Lower leg skin (tissue), 4 donors: ENCODE data around the gene LEMD2. TPM values are rescaled to one million over a fixed set of nuclear protein-coding genes. Genes with fewer than 3 reads are reported as not detected.
"Not testable (repeated sequence)": the region's sequence is repeated elsewhere in the genome, so short reads cannot be mapped to it uniquely, and the experiment has no call there.

ENCODE experiments used
- DNase-seq, 2 donors: peaks; one replicate each; pipeline ENCODE4 v3.0.0-alpha.2; 2019; ENCODE audit warnings: low spot score in 2 of 2
- H3K4me3 ChIP-seq: fragments of 200-600 bp; sonication (generic); 2 replicates; pipeline ENCODE4 v1.5.1; 2017; ENCODE audit warnings: mild to moderate bottlenecking, low read depth; ENCODE audit not compliant: poor library complexity, severe bottlenecking
- CTCF ChIP-seq, 3 donors: fragments of 450-650 bp; IDR thresholded peaks; one replicate each; pipeline ENCODE4 v1.5.1; 2016; ENCODE audit warnings: antibody characterized with exemption in 3 of 3, mild to moderate bottlenecking in 3 of 3, moderate library complexity in 2 of 3
- POLR2A ChIP-seq, 2 donors: fragments of 450-650 bp; IDR thresholded peaks; one replicate each; pipeline ENCODE4 v1.6.1; 2016 to 2017; ENCODE audit warnings: antibody characterized with exemption in 2 of 2, mild to moderate bottlenecking in 1 of 2, moderate library complexity in 1 of 2
- WGBS, 2 donors: methylation state at CpG; one replicate each; pipeline ENCODE4 v1.1.5; 2018; 5-methylcytosine and 5-hydroxymethylcytosine counted together
- intact Hi-C: fragments of 100-400 bp; cut with DNase I; formaldehyde crosslinking; loops from one replicate; pipeline ENCODE4 v1.15.0; 2023; ENCODE audit warnings: low total_unique reads
- total RNA-seq, 4 donors: library from RNA; depleted of rRNA; stranded (reverse); fragments of >200 nt; gene quantifications; one replicate each; pipeline ENCODE4 v1.1.0, GENCODE V29; 2016

LEMD2 gene
- 10 to 100 TPM; 57.5 to 93.6 (median 68.1) TPM for total RNA-seq

DNA sequence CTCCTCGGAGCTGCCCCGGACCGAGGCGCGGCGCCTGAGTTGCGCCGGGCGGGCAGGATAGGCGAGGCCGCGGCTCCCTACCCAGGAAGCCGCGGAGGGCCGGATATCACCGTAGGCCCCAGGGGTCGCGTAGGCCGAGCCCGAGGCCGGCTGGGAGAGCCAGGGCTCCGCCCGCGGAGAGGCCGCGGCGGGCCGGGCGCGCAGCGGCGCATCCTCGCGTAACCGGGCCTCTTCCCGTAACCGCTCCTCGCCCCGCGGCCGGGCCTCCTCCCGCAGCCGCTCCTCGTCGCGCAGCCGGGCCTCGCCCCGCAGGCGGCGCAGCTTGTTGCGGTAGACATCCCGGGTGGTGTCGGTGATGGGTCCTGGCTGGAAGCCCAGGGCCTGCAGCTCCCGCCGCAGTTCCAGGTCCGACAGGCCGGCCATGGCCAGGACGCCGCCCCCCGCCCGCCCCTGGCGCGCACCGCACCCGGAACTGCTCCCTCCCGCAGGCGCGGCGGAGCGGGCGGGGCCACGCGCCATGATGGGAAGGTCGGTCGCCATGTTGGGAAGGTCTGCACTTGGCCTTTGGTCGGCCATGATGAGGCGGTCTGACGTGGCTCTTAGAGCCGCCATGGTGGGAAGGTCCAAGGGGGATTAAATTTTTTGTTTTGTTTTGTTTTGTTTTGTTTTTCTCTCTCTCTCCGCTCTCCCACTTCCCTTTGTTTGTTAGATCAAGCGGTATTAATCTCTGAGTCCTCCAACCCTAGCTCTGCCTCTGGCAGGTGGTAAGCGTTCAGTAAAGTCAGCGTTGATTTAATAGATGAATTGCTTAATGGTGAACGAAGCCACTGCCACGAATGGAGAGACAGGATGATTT lies at the start of gene LEMD2:
Gene LEMD2 (minus strand): TSS at position 437 of the 856 bp plus-strand sequence. CDS start 14 bp downstream, at position 423.
- intact Hi-C loops = no loop called here
- TF ChIP-seq POLR2A (IDR thresholded peaks at IDR 0.05) = peak in 1 of 2 donors; percentile 81
- no peak for TF ChIP-seq CTCF (IDR thresholded peaks at IDR 0.05)

DNA sequence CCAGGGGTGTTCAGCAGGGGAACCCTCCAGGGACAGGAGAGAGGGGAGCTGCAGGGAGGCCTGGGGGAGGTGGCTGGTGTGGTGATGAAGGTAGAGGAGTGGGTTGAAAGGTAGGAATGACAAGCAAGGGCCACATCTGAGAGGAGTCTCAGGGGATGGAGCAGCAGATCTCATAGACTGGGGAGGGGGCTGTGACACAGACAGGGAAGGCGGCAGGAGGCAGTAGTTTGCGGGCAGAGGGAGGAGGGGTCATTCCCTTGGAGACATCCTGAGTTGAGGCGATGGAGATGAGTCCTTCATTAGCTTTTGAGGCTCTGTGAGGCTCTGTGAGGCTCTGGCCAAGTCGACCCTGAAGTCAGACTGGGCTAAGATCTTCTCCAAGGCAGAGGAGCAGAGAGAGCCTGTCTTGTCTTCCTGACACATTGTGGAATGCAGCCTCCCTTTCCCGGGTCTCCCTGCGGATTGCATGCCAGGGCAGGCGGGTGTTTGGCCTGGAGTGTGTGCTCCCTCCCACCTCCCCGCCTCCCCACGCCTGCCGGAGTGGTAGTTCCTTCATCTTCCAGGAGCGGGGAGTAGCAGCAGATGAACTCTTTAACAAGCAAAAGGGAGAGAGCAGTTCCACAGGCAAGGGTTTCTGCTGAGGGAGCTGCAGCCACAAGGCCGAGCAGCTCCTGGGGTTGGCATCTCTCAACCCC lies 49.2 kb upstream of the LEMD2 start:
- no peak overlapping the region for H3K4me3 ChIP-seq
- WGBS, 2 donors = 32 to 37% methylated on average over 12 of the region's 12 CpGs
- TF ChIP-seq POLR2A (IDR thresholded peaks at IDR 0.05) (no peak), CTCF (IDR thresholded peaks at IDR 0.05) (no peak)
- intact Hi-C loops = no loop called here
- DNase-seq = no peak

More for the DNA sequence above, at the start of gene LEMD2:
- H3K4me3 ChIP-seq = peak within 1 kb of the TSS; percentile 60
- WGBS, 2 donors = 5 to 22% methylated on average over 16 to 73 of the region's 86 CpGs
- DNase-seq = peak; percentile 90 to 98

- TF ChIP-seq CTCF (IDR thresholded peaks at IDR 0.05) (no peak), POLR2A (IDR thresholded peaks at IDR 0.05) (no peak)
- no peak for DNase-seq
- H3K4me3 ChIP-seq = no peak overlapping the region
- 56 to 69% methylated on average over 3 of the region's 3 CpGs for WGBS, 2 donors
- intact Hi-C loops = no loop called here
These were observed 48.0 kb upstream of the LEMD2 start for GRCh38 chr6:33836806-33837469.

DNA sequence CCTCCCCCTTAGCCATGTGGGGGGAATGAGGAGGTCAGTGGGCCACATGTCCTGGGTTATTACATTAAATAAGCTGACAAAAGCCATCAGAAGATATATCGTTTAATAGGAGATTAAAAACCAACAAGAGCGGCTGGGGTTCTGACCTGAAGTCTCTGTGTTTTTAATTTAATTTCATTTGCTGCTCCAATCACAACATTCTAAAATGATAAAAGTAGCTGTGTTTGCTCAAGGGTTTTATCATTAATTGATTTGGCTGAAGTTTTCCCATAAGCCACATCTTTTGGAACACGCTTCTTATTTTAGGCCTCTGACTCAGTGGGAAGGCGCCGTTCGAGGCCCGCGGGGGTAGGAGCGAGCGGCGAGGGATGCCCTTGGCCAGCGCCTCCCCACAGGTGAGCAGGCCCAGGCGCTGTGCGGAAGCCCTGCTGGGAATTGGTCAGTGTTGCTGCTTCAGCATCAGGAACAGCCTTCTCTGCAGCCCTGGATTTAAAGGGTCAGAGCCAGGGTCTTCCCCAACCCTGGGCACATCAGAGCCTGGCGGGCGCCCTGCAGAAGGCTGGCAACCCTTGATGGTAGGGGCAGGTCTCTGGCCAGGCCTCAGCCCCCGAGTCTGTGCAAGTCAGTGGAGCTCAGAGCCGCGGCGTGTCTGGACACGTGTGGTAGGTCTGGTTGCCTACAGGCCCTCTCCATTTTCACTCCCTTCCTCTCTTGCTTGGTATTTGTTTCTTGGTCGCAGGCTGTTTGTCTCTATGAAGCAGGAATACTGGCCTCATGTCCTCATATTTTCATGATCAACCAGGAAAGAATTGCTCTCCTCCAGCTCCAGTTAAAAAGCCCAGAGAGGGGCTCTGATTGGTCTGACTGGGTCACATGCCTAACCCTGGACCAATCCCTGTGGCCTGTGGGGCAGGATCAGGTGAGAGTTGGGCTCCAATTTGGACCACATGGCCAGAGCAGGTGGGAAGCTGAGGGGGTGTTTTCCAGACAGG lies 45.8 kb upstream of the LEMD2 start:
- intact Hi-C loops = no loop called here
- no peak overlapping the region for H3K4me3 ChIP-seq
- no peak for TF ChIP-seq CTCF (IDR thresholded peaks at IDR 0.05)
- TF ChIP-seq POLR2A (IDR thresholded peaks at IDR 0.05) = no peak
- WGBS, 2 donors = 54 to 62% methylated on average over 22 of the region's 22 CpGs
- DNase-seq = no peak

DNA sequence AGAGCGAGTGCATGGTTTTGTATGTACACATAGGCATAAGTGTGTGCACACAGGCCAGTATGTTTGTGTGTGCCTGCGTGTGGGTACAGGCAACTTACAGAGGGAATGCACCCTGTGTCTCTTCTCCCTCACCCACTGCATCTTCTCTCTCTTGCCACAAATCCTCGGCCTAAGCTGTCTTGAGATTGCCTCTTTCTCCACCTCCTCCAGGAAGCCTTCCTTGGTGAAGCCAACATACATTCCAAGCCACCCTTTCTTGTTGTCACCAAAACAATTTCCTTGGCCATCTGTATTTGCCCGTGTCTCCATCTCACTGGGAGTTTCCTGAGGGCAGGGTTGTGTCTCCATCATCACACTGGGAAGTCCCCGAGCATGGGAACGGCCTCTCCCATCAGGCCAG lies 44.7 kb upstream of the LEMD2 start:
- DNase-seq = no peak
- no peak overlapping the region for H3K4me3 ChIP-seq
- TF ChIP-seq CTCF (IDR thresholded peaks at IDR 0.05) (no peak), POLR2A (IDR thresholded peaks at IDR 0.05) (no peak)
- intact Hi-C loops = no loop called here
- WGBS, 2 donors = 77 to 81% methylated on average over 6 of the region's 6 CpGs

GRCh38 chr6:33832831-33833230 lies 43.9 kb upstream of the LEMD2 start:
- 93 to 95% methylated on average over 11 to 23 of the region's 32 CpGs for WGBS, 2 donors
- DNase-seq, H3K4me3 ChIP-seq, intact Hi-C loops: not testable (repeated sequence)

DNA sequence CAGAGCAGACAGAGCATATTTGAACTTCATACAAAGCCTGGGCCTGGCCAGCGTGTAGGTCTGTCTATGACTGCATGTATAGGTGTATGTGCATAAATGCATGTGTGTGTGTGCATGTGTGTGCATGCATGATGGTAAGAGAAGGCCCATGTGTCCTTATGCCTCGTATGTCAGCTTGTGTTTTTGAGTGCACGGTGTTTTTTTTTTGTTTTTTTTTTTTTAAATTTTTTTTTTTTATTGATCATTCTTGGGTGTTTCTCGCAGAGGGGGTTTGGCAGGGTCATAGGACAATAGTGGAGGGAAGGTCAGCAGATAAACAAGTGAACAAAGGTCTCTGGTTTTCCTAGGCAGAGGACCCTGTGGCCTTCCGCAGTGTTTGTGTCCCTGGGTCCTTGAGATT lies 42.8 kb upstream of the LEMD2 start:
- DNase-seq, intact Hi-C loops, H3K4me3 ChIP-seq: not testable (repeated sequence)
- 87 to 90% methylated on average over 3 to 4 of the region's 5 CpGs for WGBS, 2 donors
